MM.1S (cell line): ENCODE results near the gene CEP83.

ENCODE experiments used
- DNase-seq: peaks from one replicate; pipeline ENCODE4 v3.0.0-alpha.2; 2015
- H2AFZ ChIP-seq: fragments of 300-600 bp; sonication (generic); 2 replicates; pipeline ENCODE4 v1.6.0; 2016; ENCODE audit warnings: antibody characterized with exemption, low read length
- H3F3A ChIP-seq: fragments of 300-600 bp; sonication (generic); 2 replicates; pipeline ENCODE4 v1.6.1; 2016; ENCODE audit warnings: mild to moderate bottlenecking, antibody characterized with exemption, low read length, moderate library complexity, mixed read lengths; ENCODE audit not compliant: insufficient read depth
- H3K27ac ChIP-seq: fragments of 300-600 bp; sonication (generic); 2 replicates; pipeline ENCODE4 v1.5.1; 2016; ENCODE audit warnings: mild to moderate bottlenecking, low read length
- H3K27me3 ChIP-seq: fragments of 300-600 bp; sonication (generic); replicated peaks from 2 replicates; pipeline ENCODE4 v1.6.0; 2016; ENCODE audit warnings: low read length; ENCODE audit not compliant: insufficient read depth
- H3K36me3 ChIP-seq: fragments of 300-600 bp; sonication (generic); replicated peaks from 2 replicates; pipeline ENCODE4 v1.6.1; 2016; ENCODE audit warnings: mild to moderate bottlenecking, low read length, mixed read lengths; ENCODE audit not compliant: insufficient read depth
- H3K4me1 ChIP-seq: fragments of 300-600 bp; sonication (generic); 2 replicates; pipeline ENCODE4 v1.6.1; 2016; ENCODE audit warnings: low read length, mixed read lengths
- H3K4me2 ChIP-seq: fragments of 300-600 bp; sonication (generic); 2 replicates; pipeline ENCODE4 v1.6.0; 2016; ENCODE audit warnings: low read depth, low read length
- H3K4me3 ChIP-seq: fragments of 300-600 bp; sonication (generic); 2 replicates; pipeline ENCODE4 v1.5.1; 2016; ENCODE audit warnings: low read length, mixed read lengths
- H3K79me2 ChIP-seq: fragments of 300-600 bp; sonication (generic); 2 replicates; pipeline ENCODE4 v1.6.1; 2016; ENCODE audit warnings: mixed run types, low read length, mixed read lengths
- H3K9ac ChIP-seq: fragments of 300-600 bp; sonication (generic); 2 replicates; pipeline ENCODE4 v1.6.1; 2016; ENCODE audit warnings: low read length, mixed read lengths
- H3K9me2 ChIP-seq: fragments of 300-600 bp; sonication (generic); replicated peaks from 2 replicates; pipeline ENCODE4 v1.6.1; 2016; ENCODE audit warnings: mild to moderate bottlenecking, low read length, mixed read lengths; ENCODE audit not compliant: insufficient read depth
- H3K9me3 ChIP-seq: fragments of 300-600 bp; sonication (generic); replicated peaks from 2 replicates; pipeline ENCODE4 v1.6.1; 2016; ENCODE audit warnings: mild to moderate bottlenecking, low read length, mixed read lengths; ENCODE audit not compliant: insufficient read depth
- H4K20me1 ChIP-seq: fragments of 300-600 bp; sonication (generic); 2 replicates; pipeline ENCODE4 v1.6.1; 2016; ENCODE audit warnings: mild to moderate bottlenecking, low read length, moderate library complexity, mixed read lengths; ENCODE audit not compliant: insufficient read depth
- CTCF ChIP-seq: fragments of 300-600 bp; sonication (generic); IDR thresholded peaks from 2 replicates; pipeline ENCODE4 v1.5.1; 2016; ENCODE audit warnings: antibody characterized with exemption, low read length, mixed read lengths
- EZH2 ChIP-seq: fragments of 300-600 bp; sonication (generic); optimal IDR thresholded peaks from 2 replicates; pipeline ENCODE3; 2017; ENCODE audit warnings: low read depth, mild to moderate bottlenecking, antibody characterized with exemption, low read length, mixed read lengths
- EZH2phosphoT487 ChIP-seq: fragments of 300-600 bp; sonication (generic); IDR thresholded peaks from 2 replicates; pipeline ENCODE4 v1.6.1; 2018; ENCODE audit warnings: antibody characterized with exemption, low read length

CEP83 gene

GRCh38 chr12:94297876-94298505 is 161.7 kb downstream of the CEP83 start:
- Histone ChIP-seq H3K9me2 (no peaks in the 10 kb centered on the region), H3K27ac (no peak overlapping the region), H3K36me3 (peaks cover 41% of the 10 kb centered on the region), H2AFZ (no peak overlapping the region), H3F3A (peaks cover 6% of the 10 kb centered on the region; the same call in 1 of the 2 replicates), H3K27me3 (no peaks in the 10 kb centered on the region), H4K20me1 (no peaks in the 10 kb centered on the region), H3K9me3 (no peaks in the 10 kb centered on the region), H3K4me1 (no peaks in the 10 kb centered on the region), H3K4me2 (no peak overlapping the region), H3K79me2 (peaks cover 7% of the 10 kb centered on the region; the same call in 1 of the 2 replicates), H3K9ac (no peak overlapping the region), H3K4me3 (no peak overlapping the region)
- DNase-seq, result no peak
- no peak for TF ChIP-seq EZH2phosphoT487
- no peak for TF ChIP-seq CTCF
- TF ChIP-seq EZH2, result no peak

DNA sequence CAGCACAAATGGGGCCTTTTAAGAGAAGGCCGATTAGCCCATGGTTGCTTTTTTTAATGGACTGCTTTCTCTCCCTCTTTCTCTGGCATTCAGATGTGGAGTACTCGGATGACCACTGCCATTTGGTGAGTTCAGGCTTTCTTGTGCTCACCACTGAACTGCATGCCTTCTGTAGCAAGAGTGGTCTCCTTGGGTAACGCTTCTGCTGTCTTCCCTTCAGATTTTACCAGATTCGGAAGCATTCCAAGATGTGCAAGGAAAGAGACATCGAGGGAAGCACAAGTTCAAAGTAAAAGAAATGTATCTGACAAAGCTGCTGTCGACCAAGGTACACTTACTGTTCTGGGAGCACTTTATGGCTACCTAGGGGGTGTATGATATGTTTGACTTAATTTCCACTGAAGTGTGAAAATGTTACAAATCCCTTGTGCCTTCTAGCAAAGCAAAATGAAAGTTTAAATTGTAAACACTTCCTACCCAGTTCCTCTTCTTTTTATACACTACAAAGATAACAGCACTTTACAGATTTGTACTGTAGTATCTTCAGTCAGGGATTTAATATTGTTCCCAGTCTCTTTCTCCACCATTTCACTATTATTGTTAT is 162.5 kb downstream of the CEP83 start:
- TF ChIP-seq EZH2phosphoT487, result no peak
- no peak for TF ChIP-seq EZH2
- TF ChIP-seq CTCF, result no peak
- no peak overlapping the region for H3K4me2 ChIP-seq
- H3K9me3 ChIP-seq, result no peaks in the 10 kb centered on the region
- H3K9me2 ChIP-seq, result no peaks in the 10 kb centered on the region
- no peak overlapping the region for H3K27ac ChIP-seq
- peaks cover 35% of the 10 kb centered on the region for H3K36me3 ChIP-seq
- H3K79me2 ChIP-seq, result peaks cover 7% of the 10 kb centered on the region; the same call in 1 of the 2 replicates
- no peaks in the 10 kb centered on the region for H3K27me3 ChIP-seq
- no peak overlapping the region for H2AFZ ChIP-seq
- H3K9ac ChIP-seq, result no peak overlapping the region
- H4K20me1 ChIP-seq, result no peaks in the 10 kb centered on the region
- peaks cover 6% of the 10 kb centered on the region; the same call in 1 of the 2 replicates for H3F3A ChIP-seq
- no peaks in the 10 kb centered on the region for H3K4me1 ChIP-seq
- no peak for DNase-seq
- H3K4me3 ChIP-seq, result no peak overlapping the region

DNA sequence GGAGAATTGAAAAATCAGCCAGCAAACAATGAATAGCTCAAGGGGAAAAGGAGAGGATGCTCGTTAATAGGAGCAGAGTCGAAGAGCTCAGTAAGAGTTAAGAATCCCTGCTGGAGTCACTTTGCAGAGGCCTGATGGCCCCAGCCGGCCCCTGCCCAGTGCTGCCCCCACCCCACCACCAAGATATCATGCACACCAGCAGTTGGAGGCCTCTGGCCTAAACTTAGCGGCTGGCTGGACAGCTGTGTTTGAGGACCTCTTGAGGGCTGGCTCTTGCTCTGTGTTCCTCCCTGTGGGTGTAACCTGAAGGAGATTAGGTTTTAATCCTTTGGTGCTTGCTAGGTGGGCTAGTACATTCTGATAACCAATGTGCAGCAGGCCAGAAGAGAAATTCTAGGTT is 169.3 kb downstream of the CEP83 start:
- Histone ChIP-seq H3K9ac (no peak overlapping the region), H2AFZ (no peak overlapping the region), H3K4me1 (no peaks in the 10 kb centered on the region), H3K79me2 (peaks cover 10% of the 10 kb centered on the region; the same call in 1 of the 2 replicates), H3K27me3 (no peaks in the 10 kb centered on the region), H4K20me1 (no peaks in the 10 kb centered on the region), H3K9me2 (no peaks in the 10 kb centered on the region), H3K27ac (no peak overlapping the region), H3K36me3 (peaks cover 31% of the 10 kb centered on the region), H3K4me3 (no peak overlapping the region), H3K4me2 (no peak overlapping the region), H3K9me3 (no peaks in the 10 kb centered on the region), H3F3A (no peaks in the 10 kb centered on the region)
- TF ChIP-seq EZH2, result no peak
- TF ChIP-seq EZH2phosphoT487, result no peak
- no peak for TF ChIP-seq CTCF
- DNase-seq, result no peak
